Measurements from ENCODE around the gene FAM83C.

Gene FAM83C

GRCh38 chr20:35291654-35292503 lies at the start of gene FAM83C:
Gene FAM83C (minus strand): TSS chr20:35292425. CDS start chr20:35292304, 121 bp downstream.
- DNase-seq (ENCODE audit: low spot score): no peak

GRCh38 chr20:35341366-35342028 lies 49.3 kb upstream of the FAM83C start:
- no peak for DNase-seq (ENCODE audit: low spot score)

- DNase-seq (ENCODE audit: low spot score): no peak
These were observed 48.2 kb upstream of the FAM83C start for GRCh38 chr20:35340436-35340835.

- no peak for DNase-seq (ENCODE audit: low spot score)
These were observed 47.4 kb upstream of the FAM83C start for GRCh38 chr20:35339636-35340035.

GRCh38 chr20:35339007-35339406 lies 46.8 kb upstream of the FAM83C start:
- DNase-seq (ENCODE audit: low spot score): no peak

GRCh38 chr20:35334311-35335101 lies 42.3 kb upstream of the FAM83C start:
- DNase-seq (ENCODE audit: low spot score): no peak

- DNase-seq (ENCODE audit: low spot score): no peak
These were observed 41.4 kb upstream of the FAM83C start for GRCh38 chr20:35333606-35334005.

GRCh38 chr20:35332540-35333200 lies 40.4 kb upstream of the FAM83C start:
- DNase-seq (ENCODE audit: low spot score): no peak

- DNase-seq (ENCODE audit: low spot score): no peak
These were observed 37.4 kb upstream of the FAM83C start for GRCh38 chr20:35329435-35330139.

GRCh38 chr20:35328689-35329088 lies 36.5 kb upstream of the FAM83C start:
- no peak for DNase-seq (ENCODE audit: low spot score)

- DNase-seq (ENCODE audit: low spot score): no peak
These were observed 36.0 kb upstream of the FAM83C start for GRCh38 chr20:35328095-35328685.

GRCh38 chr20:35327074-35327976 lies 35.1 kb upstream of the FAM83C start:
- no peak for DNase-seq (ENCODE audit: low spot score)

GRCh38 chr20:35326740-35327073 lies 34.5 kb upstream of the FAM83C start:
- no peak for DNase-seq (ENCODE audit: low spot score)

- peak; percentile 24 for DNase-seq (ENCODE audit: low spot score)
These were observed 34.0 kb upstream of the FAM83C start for GRCh38 chr20:35326021-35326739.

GRCh38 chr20:35325401-35325800 lies 33.2 kb upstream of the FAM83C start:
- DNase-seq (ENCODE audit: low spot score): no peak

GRCh38 chr20:35320396-35321126 lies 28.3 kb upstream of the FAM83C start:
- no peak for DNase-seq (ENCODE audit: low spot score)

- no peak for DNase-seq (ENCODE audit: low spot score)
These were observed 27.6 kb upstream of the FAM83C start for GRCh38 chr20:35319871-35320197.

GRCh38 chr20:35319192-35319870 lies 27.1 kb upstream of the FAM83C start:
- no peak for DNase-seq (ENCODE audit: low spot score)

Data from Ammon's horn (tissue), 1 donor.